ENCODE measurements around the gene HSBP1L1.

GRCh38 chr18:79986726-79987125 lies 22.3 kb downstream of the HSBP1L1 start:
- TF ChIP-seq CTCF (IDR thresholded peaks at IDR 0.05), result no peak
- no peak for TF ChIP-seq USF2 (IDR thresholded peaks at IDR 0.05)
- no peak for TF ChIP-seq ELK1 (IDR thresholded peaks at IDR 0.05; ENCODE audit: low read depth, low read length)
- TF ChIP-seq HMGXB4 (CRISPR knock-in tag; IDR thresholded peaks at IDR 0.05; ENCODE audit: borderline replicate concordance), result no peak
- no peak for TF ChIP-seq POLR2A (IDR thresholded peaks at IDR 0.05; ENCODE audit: low read length)

Measured in A549 (cell line).